ENCODE measurements around the gene RPS29.

Gene RPS29

GRCh38 chr14:49549446-49549845, 36.7 kb downstream of the RPS29 start:
- DNase-seq, result no peak

- DNase-seq, result no peak
Observed at GRCh38 chr14:49546766-49547165, 39.4 kb downstream of the RPS29 start.

- DNase-seq, result no peak
Observed at GRCh38 chr14:49545716-49546115, 40.5 kb downstream of the RPS29 start.

GRCh38 chr14:49545071-49545470, 41.1 kb downstream of the RPS29 start:
- no peak for DNase-seq

GRCh38 chr14:49541049-49541448, 45.1 kb downstream of the RPS29 start:
- DNase-seq, result no peak

GRCh38 chr14:49538852-49539251, 47.3 kb downstream of the RPS29 start:
- DNase-seq, result no peak

Data from NK-92 treated with Interleukin-12 subunit alpha and Interleukin-12 subunit beta, amount 100 ng/mL, for 24 hours (cell line).